Thyroid gland (tissue), 4 donors: Measurements from ENCODE around the gene NIP7.

Source experiments
- POLR2A ChIP-seq, 2 donors: fragments of 450-650 bp; IDR thresholded peaks; one replicate each; pipeline ENCODE4 v1.6.1; 2017; ENCODE audit warnings: antibody characterized with exemption in 2 of 2, mild to moderate bottlenecking in 2 of 2, moderate library complexity in 1 of 2
- TF ChIP-seq, protein P1 (sequence below), 6 experiments: fragments of 200-600 bp in 3 of 6; fragments of 450-650 bp in 3 of 6; sonication (generic) in 3 of 6; IDR thresholded peaks; one replicate each; pipeline ENCODE4 v1.5.1; 2016 to 2019; ENCODE audit warnings: antibody characterized with exemption in 6 of 6, mild to moderate bottlenecking in 2 of 6, inconsistent platforms in 1 of 6, moderate library complexity in 1 of 6

DNA sequence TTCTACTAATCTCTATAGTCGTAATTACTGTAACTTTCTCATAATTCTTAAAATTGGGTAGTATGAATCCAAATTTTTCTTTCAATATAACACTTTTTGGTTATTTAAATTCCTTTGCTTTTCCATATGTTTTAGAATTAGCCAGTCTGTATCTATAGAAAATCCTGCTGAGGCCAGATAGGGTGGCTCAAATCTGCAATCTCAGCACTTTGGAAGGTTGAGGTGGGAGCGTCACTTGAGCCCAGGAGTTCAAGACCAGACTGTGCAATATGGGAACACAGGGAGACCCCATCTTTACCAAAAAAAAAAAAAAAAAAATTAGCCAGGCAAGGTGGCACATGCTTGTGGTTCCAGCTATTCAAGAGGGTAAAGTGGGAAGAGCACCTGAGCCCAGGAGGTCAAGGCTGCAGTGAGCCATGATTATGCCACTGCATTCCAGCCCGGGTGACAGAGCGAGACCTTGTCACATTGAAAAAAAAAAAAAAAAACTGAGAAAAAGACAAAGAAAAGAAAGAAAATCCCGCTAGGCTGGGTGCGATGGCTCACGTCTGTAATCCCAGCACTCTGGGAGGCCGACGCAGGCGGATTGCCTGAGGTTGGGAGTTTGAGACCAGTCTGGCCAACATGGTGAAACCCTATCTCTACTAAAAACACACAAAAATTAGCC is 37.0 kb downstream of the NIP7 start:
- TF ChIP-seq POLR2A (IDR thresholded peaks at IDR 0.05) = no peak
- TF ChIP-seq, protein P1, sequence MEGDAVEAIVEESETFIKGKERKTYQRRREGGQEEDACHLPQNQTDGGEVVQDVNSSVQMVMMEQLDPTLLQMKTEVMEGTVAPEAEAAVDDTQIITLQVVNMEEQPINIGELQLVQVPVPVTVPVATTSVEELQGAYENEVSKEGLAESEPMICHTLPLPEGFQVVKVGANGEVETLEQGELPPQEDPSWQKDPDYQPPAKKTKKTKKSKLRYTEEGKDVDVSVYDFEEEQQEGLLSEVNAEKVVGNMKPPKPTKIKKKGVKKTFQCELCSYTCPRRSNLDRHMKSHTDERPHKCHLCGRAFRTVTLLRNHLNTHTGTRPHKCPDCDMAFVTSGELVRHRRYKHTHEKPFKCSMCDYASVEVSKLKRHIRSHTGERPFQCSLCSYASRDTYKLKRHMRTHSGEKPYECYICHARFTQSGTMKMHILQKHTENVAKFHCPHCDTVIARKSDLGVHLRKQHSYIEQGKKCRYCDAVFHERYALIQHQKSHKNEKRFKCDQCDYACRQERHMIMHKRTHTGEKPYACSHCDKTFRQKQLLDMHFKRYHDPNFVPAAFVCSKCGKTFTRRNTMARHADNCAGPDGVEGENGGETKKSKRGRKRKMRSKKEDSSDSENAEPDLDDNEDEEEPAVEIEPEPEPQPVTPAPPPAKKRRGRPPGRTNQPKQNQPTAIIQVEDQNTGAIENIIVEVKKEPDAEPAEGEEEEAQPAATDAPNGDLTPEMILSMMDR (IDR thresholded peaks at IDR 0.05) = no peak
